HT1080 (cell line): ENCODE measurements around the gene CARS1. TPM values are rescaled to one million over a fixed set of nuclear protein-coding genes. Genes with fewer than 3 reads are reported as not detected.
A peak's percentile ranks its signal among the peaks of the same experiment; 100 is the strongest.

Source experiments
- DNase-seq: peaks from one replicate; pipeline ENCODE4 v3.0.0-alpha.2; 2015; ENCODE audit warnings: low read depth
- small RNA-seq: library from RNA; depleted of rRNA; stranded (forward); fragments of <200 nt; gene quantifications from one replicate; pipeline ENCODE3, GENCODE V24; 2014
- total RNA-seq: library from RNA; depleted of rRNA; stranded (reverse); fragments of >200 nt; shearing (Covaris generic); gene quantifications from 2 replicates; pipeline ENCODE4 v1.2.3, GENCODE V29; 2014; rRNA removed

The CARS1 gene
- total RNA-seq, 1 experiment from 2014 or later = 83.1 TPM

- no peak for DNase-seq
These were observed 94.0 kb downstream of the CARS1 start for GRCh38 chr11:2963112-2963754.

- DNase-seq = no peak
These were observed 96.1 kb downstream of the CARS1 start for GRCh38 chr11:2961080-2961479.

GRCh38 chr11:2960139-2960538 is 97.1 kb downstream of the CARS1 start:
- DNase-seq = no peak

- DNase-seq = no peak
These were observed 99.0 kb downstream of the CARS1 start for GRCh38 chr11:2958251-2958650.

- no peak for DNase-seq
These were observed 101.2 kb downstream of the CARS1 start for GRCh38 chr11:2955906-2956476.

- no peak for DNase-seq
These were observed 103.0 kb downstream of the CARS1 start for GRCh38 chr11:2954263-2954662.

GRCh38 chr11:2952290-2952689 is 104.9 kb downstream of the CARS1 start:
- no peak for DNase-seq

GRCh38 chr11:2951231-2952110 is 105.8 kb downstream of the CARS1 start:
- DNase-seq = peak; percentile 81

Small RNA genes lying within 50 kb of the gene (small RNA-seq; reads per million reads assigned to genes)
- gene RNU1-91P (not detected), gene SNORA54 (6.6 reads per million, percentile 90 among the genes with 10 or more reads in this experiment)

Other genes starting within 250 kb of the CARS1 start
- 2.1 and 4.4 TPM in 2 replicates for gene CDKN1C, start 171.6 kb downstream of the CARS1 start, total RNA-seq
- 71.3 and 193 TPM in 2 replicates for gene PHLDA2, start 128.0 kb downstream of the CARS1 start, total RNA-seq
- gene NAP1L4, start 65.1 kb downstream of the CARS1 start, total RNA-seq = 113 and 119 TPM in 2 replicates
- gene OSBPL5, start 107.9 kb upstream of the CARS1 start, total RNA-seq = 9.6 and 14.1 TPM in 2 replicates
- not detected in 2 replicates for gene MRGPRG, start 161.4 kb upstream of the CARS1 start, total RNA-seq
- gene MRGPRE, start 175.0 kb upstream of the CARS1 start, total RNA-seq = not detected in 2 replicates